Measurements from ENCODE around the gene PLEKHM3.

- TF ChIP-seq CTCF (IDR thresholded peaks at IDR 0.05): no peak
- TF ChIP-seq EZH2 (IDR thresholded peaks at IDR 0.05): no peak
Measured at GRCh38 chr2:207932106-207932505, 93.2 kb downstream of the PLEKHM3 start.
